Adrenal gland (tissue), 5 donors: ENCODE data around the gene CCDC167.

Source experiments
- CTCF ChIP-seq, 6 experiments: fragments of 450-650 bp in 4 of 6; fragments of 200-600 bp in 2 of 6; sonication (generic) in 1 of 6; IDR thresholded peaks; 1 replicate in 5 of 6; 2 replicates in 1 of 6; pipeline versions ENCODE4 v1.5.1 to v1.8.0; 2016 to 2021; ENCODE audit warnings: antibody characterized with exemption in 6 of 6, mild to moderate bottlenecking in 2 of 6, moderate library complexity in 1 of 6
- POLR2A ChIP-seq, 2 donors: fragments of 450-650 bp; IDR thresholded peaks; one replicate each; pipeline ENCODE4 v1.6.1; 2017; ENCODE audit warnings: antibody characterized with exemption in 2 of 2, mild to moderate bottlenecking in 2 of 2, moderate library complexity in 1 of 2
- donor health status: DM: no; HTN: no; CAD: no.

GRCh38 chr6:37449984-37450383 lies 49.7 kb downstream of the CCDC167 start:
- TF ChIP-seq CTCF (IDR thresholded peaks at IDR 0.05) (no peak), POLR2A (IDR thresholded peaks at IDR 0.05) (no peak)
